ENCODE data around the gene PRMT7.

- TF ChIP-seq POLR2AphosphoS5 (IDR thresholded peaks at IDR 0.05; ENCODE audit: low read depth, low read length): peak; percentile 31; the same call in 1 of the 2 replicates
- TF ChIP-seq POLR2A (IDR thresholded peaks at IDR 0.05; ENCODE audit: low read depth, low read length): no peak
Measured at GRCh38 chr16:68296291-68296690, 14.5 kb upstream of the PRMT7 start.
